ENCODE data around the gene SPAG17. TPM values are rescaled to one million over a fixed set of nuclear protein-coding genes. Genes with fewer than 3 reads are reported as not detected.

The SPAG17 gene
- total RNA-seq, 1 donor: 0.09 TPM

DNA sequence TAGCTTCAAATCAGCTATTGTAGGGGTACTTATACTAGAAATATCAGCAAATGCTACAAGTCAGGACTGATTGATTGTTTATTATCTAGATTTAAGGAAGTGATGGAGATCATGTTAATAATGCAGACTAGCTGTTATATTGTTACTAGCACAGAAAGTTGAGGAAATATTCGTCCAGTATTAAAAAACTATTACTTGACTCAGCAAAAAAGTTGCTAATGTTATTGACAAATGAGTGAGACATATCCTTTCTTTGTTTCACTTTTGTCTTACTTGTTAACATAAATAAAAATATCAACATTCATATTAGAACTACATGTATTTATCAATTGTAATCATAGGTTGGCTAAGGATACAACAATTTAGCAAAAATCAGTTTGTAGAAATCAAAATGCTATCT lies 141.4 kb downstream of the SPAG17 start:
- no peak for DNase-seq (ENCODE audit: low read depth)
- no peak for TF ChIP-seq CTCF (IDR thresholded peaks at IDR 0.05; ENCODE audit: insufficient read depth, low read length)
- H3K4me3 ChIP-seq (ENCODE audit: low read depth, low read length): no peak overlapping the region

DNA sequence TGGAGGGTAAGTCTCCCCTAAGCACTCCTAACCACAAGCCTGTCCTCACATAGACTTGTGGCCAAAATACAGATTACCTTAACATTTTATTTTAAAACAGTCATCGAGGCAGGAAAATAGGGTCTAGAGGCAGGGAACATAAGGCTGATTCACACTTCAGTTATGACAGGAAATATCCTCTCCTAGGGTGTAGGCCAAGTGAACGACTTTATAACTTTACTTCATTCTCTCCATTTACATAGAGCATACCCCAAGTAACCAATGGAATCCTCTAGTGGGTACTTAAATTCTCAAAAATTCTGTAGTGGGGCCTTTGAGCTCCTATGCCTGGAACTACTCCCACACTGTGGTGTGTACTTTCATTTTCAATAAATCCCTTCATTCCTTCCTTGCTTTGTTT lies 142.5 kb downstream of the SPAG17 start:
- no peak for TF ChIP-seq CTCF (IDR thresholded peaks at IDR 0.05; ENCODE audit: insufficient read depth, low read length)
- no peak overlapping the region for H3K4me3 ChIP-seq (ENCODE audit: low read depth, low read length)
- no peak for DNase-seq (ENCODE audit: low read depth)

- no peak overlapping the region for H3K4me3 ChIP-seq (ENCODE audit: low read depth, low read length)
- DNase-seq (ENCODE audit: low read depth): no peak
Observed at GRCh38 chr1:118039170-118039569, 145.9 kb downstream of the SPAG17 start.

GRCh38 chr1:118032883-118033282 lies 152.1 kb downstream of the SPAG17 start:
- H3K4me3 ChIP-seq (ENCODE audit: low read depth, low read length): no peak overlapping the region
- DNase-seq (ENCODE audit: low read depth): no peak
- no peak for TF ChIP-seq CTCF (IDR thresholded peaks at IDR 0.05; ENCODE audit: insufficient read depth, low read length)

More at GRCh38 chr1:118039170-118039569, 145.9 kb downstream of the SPAG17 start:
- TF ChIP-seq CTCF (IDR thresholded peaks at IDR 0.05; ENCODE audit: insufficient read depth, low read length): no peak

DNA sequence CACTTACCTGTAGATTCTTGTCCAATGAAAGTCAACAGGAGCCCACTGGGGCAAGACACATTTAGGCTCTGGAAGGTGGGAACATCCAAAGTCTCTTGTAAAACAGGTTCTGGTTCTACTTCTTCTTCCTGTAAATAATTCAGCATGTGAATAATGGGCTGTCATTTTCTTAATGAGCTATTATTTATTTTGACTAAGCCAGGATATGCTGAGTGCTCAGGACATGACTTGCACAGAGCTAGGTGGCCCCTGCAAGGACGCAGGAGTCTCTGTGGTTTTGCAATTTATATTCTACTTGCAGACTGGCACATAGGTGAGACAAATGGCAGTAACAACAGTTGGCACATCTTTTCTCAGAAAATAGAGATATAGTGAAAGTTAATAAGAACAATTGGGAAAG lies 156.8 kb downstream of the SPAG17 start:
- no peak for TF ChIP-seq CTCF (IDR thresholded peaks at IDR 0.05; ENCODE audit: insufficient read depth, low read length)
- no peak overlapping the region for H3K4me3 ChIP-seq (ENCODE audit: low read depth, low read length)
- DNase-seq (ENCODE audit: low read depth): no peak

DNA sequence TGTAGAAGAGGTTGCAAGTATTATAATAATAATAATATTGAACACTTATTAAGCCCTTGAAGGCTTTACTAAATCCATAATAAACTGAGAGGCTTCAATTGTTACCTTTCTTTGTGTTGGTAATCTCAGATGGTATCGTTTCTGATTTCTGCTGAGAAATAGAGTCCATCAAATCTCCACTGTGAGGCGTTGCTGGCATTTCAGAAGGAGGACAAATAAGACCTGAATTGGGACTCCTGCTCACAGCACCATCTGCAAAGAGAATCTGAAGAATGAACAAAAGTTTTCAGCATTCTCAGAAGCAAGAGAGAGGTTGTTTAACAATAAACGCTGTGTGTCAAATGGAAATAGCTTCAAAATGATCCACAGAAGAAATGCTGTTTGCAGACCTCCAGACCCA lies 161.8 kb downstream of the SPAG17 start:
- no peak for DNase-seq (ENCODE audit: low read depth)
- no peak for TF ChIP-seq CTCF (IDR thresholded peaks at IDR 0.05; ENCODE audit: insufficient read depth, low read length)

GRCh38 chr1:118021668-118022067 lies 163.4 kb downstream of the SPAG17 start:
- TF ChIP-seq CTCF (IDR thresholded peaks at IDR 0.05; ENCODE audit: insufficient read depth, low read length): no peak
- H3K4me3 ChIP-seq (ENCODE audit: low read depth, low read length): no peak overlapping the region
- DNase-seq (ENCODE audit: low read depth): peak; percentile 2

More for the DNA sequence above, 161.8 kb downstream of the SPAG17 start:
- no peak overlapping the region for H3K4me3 ChIP-seq (ENCODE audit: low read depth, low read length)
